Right ventricle myocardium inferior (tissue), 1 donor: ENCODE results near the gene NR1I3. TPM values are rescaled to one million over a fixed set of nuclear protein-coding genes. Genes with fewer than 3 reads are reported as not detected.
A peak's percentile ranks its signal among the peaks of the same experiment; 100 is the strongest.
"Not testable (repeated sequence)": the region's sequence is repeated elsewhere in the genome, so short reads cannot be mapped to it uniquely, and the experiment has no call there.

Experiments
- ATAC-seq: fragments of 200-7000 bp; cut with Tn5 transposase; one replicate; pipeline ENCODE4 v1.9.1; 2020; ENCODE audit warnings: mild to moderate bottlenecking, moderate library complexity
- DNase-seq: peaks from one replicate; pipeline ENCODE4 v3.0.0; 2021; ENCODE audit errors: missing footprints
- intact Hi-C: fragments of 100-400 bp; cut with DNase I; formaldehyde crosslinking; loops from one replicate; pipeline ENCODE4 v1.11.0; 2022
- total RNA-seq: library from RNA; stranded (reverse); fragmentation: NEBNext Ultra II Directional; extraction: Animal tissue kit (Norgen Biotek cat#: 25700); gene quantifications from one replicate; pipeline ENCODE4 v1.2.1, GENCODE V29; 2021
- donor health status: DM: no; HTN: yes; CAD: no; lungs with severe emphysema.

Gene NR1I3
- total RNA-seq, 1 donor from 2014 or later = not detected

DNA sequence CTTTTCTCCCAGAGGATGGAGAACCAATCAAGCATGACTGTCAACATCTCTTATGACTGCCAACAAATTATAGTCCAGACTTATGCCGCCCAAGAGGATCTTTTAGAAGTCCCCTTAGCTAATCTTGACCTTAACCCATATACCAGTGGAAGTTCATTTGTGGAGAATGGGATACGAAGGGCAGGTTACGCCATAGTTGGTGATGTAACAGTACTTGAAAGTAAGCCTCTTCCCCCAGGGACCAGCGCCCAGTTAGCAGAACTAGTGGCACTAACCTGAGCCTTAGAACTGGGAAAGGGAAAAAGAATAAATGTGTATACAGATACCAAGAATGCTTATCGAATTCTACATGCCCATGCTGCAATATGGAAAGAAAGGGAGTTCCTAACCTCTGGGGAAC, 17.3 kb upstream of the NR1I3 start:
- intact Hi-C loops, DNase-seq, ATAC-seq: not testable (repeated sequence)

GRCh38 chr1:161251579-161251978, 13.6 kb upstream of the NR1I3 start:
- intact Hi-C loops = no loop called here
- no peak for DNase-seq
- no peak for ATAC-seq

- intact Hi-C loops = no loop called here
- ATAC-seq (no peak), DNase-seq (no peak)
These were observed 12.8 kb upstream of the NR1I3 start for GRCh38 chr1:161250829-161251228.

DNA sequence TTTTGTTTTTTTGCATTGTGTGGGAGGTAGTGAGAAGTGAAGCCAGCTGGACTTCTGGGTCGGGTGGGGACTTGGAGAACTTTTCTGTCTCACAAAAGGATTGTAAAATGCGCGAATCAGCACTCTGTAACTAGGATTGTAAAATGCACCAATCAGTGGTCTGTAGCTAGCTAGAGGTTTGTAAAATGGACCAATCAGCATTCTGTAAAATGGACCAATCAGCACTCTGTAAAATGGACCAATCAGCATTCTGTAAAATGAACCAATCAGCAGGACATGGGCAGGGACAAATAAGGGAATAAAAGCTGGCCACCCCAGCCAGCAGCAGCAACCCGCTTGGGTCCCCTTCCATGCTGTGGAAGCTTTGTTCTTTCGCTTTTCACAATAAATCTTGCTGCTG, 12.1 kb upstream of the NR1I3 start:
- intact Hi-C loops, ATAC-seq, DNase-seq: not testable (repeated sequence)

DNA sequence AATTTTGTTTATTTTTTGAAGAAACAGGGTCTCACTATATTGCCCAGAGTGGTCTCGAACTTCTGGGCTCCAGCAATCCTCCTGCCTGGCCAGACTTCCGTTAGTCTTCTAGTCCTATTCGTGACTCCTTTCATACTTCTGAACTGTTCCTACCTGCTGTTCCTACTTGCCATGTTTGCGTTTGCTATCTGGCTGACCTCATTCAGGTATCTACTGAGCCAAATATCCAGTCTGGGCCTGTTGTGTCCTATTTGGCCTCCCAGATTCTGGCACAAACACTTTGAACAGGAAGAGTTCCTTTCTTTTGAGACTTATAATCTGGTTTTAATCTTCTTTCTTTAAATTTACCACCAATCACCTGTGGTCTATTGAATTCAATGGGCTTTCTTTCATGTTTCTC, 6.9 kb upstream of the NR1I3 start:
- DNase-seq = peak; percentile 33
- intact Hi-C loops = no loop called here
- ATAC-seq = no peak

DNA sequence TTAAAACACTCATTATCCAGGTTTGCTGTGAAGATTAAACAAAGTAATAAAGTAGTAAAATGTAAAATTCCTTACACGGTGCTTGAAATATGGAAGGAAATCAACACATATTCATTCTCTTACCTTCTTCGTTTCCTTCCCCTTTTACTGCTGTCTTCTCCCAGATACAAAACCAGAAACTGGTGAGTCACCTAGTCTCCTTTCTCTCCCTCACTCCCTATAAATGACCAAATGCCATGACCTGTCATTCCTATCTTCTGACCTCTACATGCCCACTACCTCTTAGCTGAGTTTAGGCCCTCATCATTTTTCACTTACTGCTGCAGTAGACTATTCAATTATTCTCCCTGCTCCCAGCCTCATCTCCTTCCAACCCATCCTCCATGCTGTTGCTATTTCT, 4.3 kb upstream of the NR1I3 start:
- intact Hi-C loops = no loop called here
- DNase-seq (no peak), ATAC-seq (no peak)

- intact Hi-C loops = no loop called here
- ATAC-seq (no peak), DNase-seq (no peak)
These were observed 3.7 kb upstream of the NR1I3 start for GRCh38 chr1:161241682-161242081.

DNA sequence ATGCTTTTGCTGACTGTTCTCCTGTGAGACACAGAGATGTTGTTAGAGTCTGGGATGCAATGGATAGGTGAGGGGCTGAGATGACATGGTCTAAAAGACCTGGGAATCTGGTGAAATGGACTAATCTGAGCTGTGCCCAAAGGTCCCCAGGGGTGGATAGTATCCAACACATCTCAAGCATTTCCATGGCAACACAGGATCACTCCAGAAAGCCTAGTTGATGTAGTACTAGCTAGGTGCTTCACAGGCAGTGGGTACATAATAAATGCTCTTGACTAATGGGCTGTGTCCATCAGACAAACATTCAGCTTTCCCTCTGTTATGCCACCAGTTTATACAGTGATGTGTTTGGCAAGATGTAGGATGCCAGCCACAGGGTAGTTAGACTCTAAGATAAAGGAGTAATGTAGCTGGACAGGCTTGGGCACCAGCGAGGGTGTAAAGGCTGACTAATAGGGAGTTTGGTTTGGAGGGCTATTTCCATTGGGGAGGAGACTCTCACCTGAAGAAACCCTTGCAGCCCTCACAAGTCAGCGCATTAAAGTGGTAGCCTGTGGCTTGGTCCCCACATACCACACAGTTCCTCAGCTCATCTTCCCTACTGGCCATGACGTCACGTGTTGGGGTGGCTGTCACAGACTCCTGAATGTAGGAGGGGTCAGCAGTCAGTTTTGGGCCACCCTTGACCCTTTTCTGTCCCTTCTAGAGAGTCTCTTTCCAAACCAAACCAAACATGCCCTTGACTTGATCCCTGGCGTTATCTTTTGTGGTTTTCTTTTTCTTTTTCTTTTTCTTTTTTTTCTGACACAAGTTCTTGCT, 1.8 kb downstream of the NR1I3 start:
- ATAC-seq = no peak
- DNase-seq = no peak
- intact Hi-C loops = no loop called here

- DNase-seq (no peak), ATAC-seq (no peak)
- intact Hi-C loops = no loop called here
These were observed 4.9 kb downstream of the NR1I3 start for GRCh38 chr1:161233102-161233501.

DNA sequence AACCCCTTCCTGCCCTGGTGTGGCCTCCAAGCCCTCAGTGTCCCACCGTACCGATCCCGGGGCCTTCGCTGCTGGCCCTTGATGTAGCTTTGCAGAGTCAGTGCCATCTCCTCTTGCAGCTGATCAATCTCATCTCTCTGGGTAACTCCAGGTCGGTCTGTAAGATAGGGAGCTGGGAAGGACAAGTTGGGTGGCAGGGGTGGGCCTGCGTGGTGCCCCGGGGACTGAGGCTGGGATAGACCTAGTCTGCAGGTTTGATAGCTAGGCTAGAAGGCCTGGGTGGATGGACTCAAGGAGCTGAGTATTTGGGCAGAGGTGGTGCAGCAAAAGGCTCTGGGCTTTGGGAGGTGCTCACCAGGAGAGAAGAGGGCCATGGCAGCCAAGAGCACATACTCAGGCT, 7.2 kb downstream of the NR1I3 start:
- DNase-seq (no peak), ATAC-seq (no peak)
- intact Hi-C loops = no loop called here

DNA sequence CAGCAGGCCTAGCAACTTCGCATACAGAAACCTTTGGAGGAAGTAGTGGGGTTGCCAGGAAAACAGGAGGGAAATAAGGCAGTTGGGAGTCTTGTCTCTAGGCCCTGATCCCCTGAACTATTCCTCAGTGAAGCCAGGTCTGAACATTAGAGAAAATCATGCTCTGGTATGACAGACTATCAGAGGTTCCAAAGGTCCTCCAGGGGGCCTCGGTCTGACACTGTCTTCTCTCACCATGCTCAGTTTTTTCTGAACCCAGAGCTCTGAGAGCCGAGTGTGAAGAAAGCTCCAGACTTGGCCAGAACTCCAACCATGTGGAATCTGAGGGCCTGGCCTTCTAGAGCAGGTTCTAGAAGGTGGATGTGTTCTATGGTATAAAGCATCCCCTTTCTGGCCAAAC, 8.1 kb downstream of the NR1I3 start:
- no peak for ATAC-seq
- intact Hi-C loops = loop anchor here (5.0 kb wide), 1 partner anchor 137 kb away; the partner anchor contains the start of gene CFAP126
- DNase-seq = no peak

GRCh38 chr1:161228032-161228431, 10.0 kb downstream of the NR1I3 start:
- intact Hi-C loops = loop anchor here (5.0 kb wide), 1 partner anchor 139 kb away; the partner anchor contains the start of gene CFAP126
- ATAC-seq (no peak), DNase-seq (no peak)

GRCh38 chr1:161227196-161227871, 10.7 kb downstream of the NR1I3 start:
- intact Hi-C loops = loop anchor here (1.0 to 5.0 kb wide), 4 partner anchors 64 to 155 kb away; partner anchors contain the start of genes CFAP126 and SDHC
- DNase-seq (peak; percentile 85), ATAC-seq (peak; percentile 59)

DNA sequence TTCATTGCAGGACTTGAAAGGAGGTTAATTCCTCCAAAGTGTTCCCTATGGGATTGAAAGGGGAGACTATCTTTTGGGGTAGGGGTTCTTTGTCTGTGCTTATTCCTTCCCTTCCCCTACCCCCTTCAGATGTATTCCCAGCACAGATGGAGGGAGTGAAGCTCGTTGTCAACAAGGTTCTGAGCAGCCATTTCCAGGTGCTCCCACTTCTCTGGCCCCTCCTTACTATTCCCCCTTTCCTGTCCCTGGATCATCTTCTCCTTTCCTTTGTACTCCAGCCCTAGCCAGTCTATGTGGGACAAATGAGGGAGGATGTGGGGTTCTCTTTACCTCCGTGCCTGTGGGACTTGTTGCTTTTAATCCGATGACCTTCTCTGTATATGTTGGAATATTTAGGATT, 11.2 kb downstream of the NR1I3 start:
- DNase-seq (no peak), ATAC-seq (no peak)
- intact Hi-C loops = loop anchor here (1.0 to 5.0 kb wide), 4 partner anchors 65 to 156 kb away; partner anchors contain the start of genes CFAP126 and SDHC

GRCh38 chr1:161226320-161226711, 11.7 kb downstream of the NR1I3 start:
- ATAC-seq (no peak), DNase-seq (no peak)

GRCh38 chr1:161225534-161226319, 12.3 kb downstream of the NR1I3 start, which contains the start of gene TOMM40L:
Gene TOMM40L (plus strand): TSS chr1:161226060. CDS start chr1:161226490, 430 bp downstream.
- DNase-seq (peak; percentile 93), ATAC-seq (peak; percentile 97)
- intact Hi-C loops = loop anchor here (2.0 to 5.0 kb wide), 4 partner anchors 15 to 157 kb away; partner anchors contain the start of genes CFAP126 and SDHC

More at GRCh38 chr1:161226320-161226711, 11.7 kb downstream of the NR1I3 start:
- intact Hi-C loops = loop anchor here (2.0 to 5.0 kb wide), 3 partner anchors 88 to 156 kb away; partner anchors contain the start of genes CFAP126 and SDHC

DNA sequence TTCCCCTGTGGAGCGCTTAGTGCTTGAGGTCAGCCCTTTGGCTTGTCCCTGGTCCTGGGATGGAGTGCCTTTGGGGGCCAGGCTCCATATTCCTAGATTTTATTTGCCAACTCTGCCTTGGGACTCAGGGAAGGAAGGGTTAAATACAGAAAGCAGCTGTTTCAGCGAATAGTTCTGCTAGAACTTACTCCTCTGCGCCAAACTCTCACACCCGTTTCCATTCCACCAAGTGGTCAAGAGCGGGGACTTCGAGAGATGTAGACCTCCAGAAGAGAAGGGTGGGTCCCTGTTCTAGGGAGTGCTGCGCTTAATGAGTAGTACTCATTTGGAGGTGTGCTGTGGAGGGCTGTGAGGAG, 12.8 kb downstream of the NR1I3 start:
- ATAC-seq (no peak), DNase-seq (no peak)
- intact Hi-C loops = loop anchor here (2.0 to 5.0 kb wide), 2 partner anchors 14 to 142 kb away; partner anchors contain the start of gene CFAP126

- not testable (repeated sequence) for ATAC-seq, DNase-seq
These were observed 13.3 kb downstream of the NR1I3 start for GRCh38 chr1:161224695-161225087.

More at GRCh38 chr1:161224695-161225087, 13.3 kb downstream of the NR1I3 start:
- intact Hi-C loops = loop anchor here (2.0 to 5.0 kb wide), 2 partner anchors 14 to 143 kb away; partner anchors contain the start of gene CFAP126
